NCI-H1105 (cell line): ENCODE results near the gene IPPK.

Source experiments
- DNase-seq: peaks from one replicate; lab custom pipeline; 2025; lab: John Stamatoyannopoulos, UW

IPPK gene

GRCh38 chr9:92686954-92687353, 17.0 kb upstream of the IPPK start:
- DNase-seq = no peak

- DNase-seq = no peak
Observed at GRCh38 chr9:92685022-92685421, 15.1 kb upstream of the IPPK start.

DNA sequence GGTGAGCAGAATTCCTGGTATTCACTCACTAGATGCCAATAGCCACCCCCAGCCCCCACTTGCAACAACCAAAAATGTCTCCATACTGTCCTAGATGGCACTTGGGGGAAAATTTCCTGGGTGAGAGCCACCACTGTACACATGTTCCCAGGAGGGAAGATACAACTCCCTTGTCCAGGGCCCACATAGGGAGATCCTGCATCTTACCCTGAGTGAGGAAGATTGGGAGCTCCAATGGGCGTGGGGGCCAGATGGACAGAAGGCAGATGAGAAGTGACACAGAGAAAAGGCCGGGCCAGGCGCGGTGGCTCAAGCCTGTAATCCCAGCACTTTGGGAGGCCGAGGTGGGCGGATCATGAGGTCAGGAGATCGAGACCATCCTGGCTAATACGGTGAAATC, 12.3 kb upstream of the IPPK start:
- no peak for DNase-seq

GRCh38 chr9:92680166-92681119, 10.5 kb upstream of the IPPK start:
- DNase-seq = no peak

DNA sequence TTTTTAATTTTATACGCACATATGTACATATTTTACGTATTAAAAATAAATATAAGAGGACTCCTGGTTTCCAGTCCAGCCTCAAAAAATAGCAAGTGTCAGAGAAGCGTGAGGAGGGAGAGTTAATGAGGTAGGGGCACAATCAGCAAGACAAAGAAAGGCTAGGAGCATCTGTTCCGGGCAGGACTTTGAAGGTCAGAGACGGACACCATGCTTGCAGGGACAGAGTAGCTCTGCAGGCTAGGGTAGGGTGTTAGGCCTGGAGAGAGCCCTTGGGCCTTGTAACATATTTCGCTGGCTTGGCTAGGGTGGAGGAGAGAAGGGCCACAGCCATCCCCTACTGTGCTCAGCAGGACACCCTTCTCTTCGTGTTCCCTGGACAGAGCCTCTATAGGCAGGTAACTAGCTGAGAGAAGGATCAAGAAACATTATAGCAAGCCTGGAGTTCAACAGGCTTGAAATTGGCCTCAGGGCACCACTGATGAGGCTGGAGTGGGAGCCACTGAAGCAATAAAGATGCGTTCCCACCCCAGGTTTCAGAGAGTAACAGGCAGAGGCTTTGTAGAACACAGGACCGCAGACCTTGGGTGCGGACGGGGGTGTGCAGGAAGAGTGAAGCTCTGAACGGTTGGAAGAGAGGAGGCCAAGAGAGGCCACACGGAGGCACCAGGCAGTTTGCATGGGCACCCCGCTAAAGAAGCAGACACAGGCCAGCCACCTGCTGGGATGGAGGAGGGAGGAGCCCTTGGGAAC, 9.7 kb upstream of the IPPK start:
- DNase-seq = no peak

- DNase-seq = no peak
Observed at GRCh38 chr9:92671323-92671722, 1.4 kb upstream of the IPPK start.

- no peak for DNase-seq
Observed at GRCh38 chr9:92669527-92669889, 423 bp downstream of the IPPK start.

DNA sequence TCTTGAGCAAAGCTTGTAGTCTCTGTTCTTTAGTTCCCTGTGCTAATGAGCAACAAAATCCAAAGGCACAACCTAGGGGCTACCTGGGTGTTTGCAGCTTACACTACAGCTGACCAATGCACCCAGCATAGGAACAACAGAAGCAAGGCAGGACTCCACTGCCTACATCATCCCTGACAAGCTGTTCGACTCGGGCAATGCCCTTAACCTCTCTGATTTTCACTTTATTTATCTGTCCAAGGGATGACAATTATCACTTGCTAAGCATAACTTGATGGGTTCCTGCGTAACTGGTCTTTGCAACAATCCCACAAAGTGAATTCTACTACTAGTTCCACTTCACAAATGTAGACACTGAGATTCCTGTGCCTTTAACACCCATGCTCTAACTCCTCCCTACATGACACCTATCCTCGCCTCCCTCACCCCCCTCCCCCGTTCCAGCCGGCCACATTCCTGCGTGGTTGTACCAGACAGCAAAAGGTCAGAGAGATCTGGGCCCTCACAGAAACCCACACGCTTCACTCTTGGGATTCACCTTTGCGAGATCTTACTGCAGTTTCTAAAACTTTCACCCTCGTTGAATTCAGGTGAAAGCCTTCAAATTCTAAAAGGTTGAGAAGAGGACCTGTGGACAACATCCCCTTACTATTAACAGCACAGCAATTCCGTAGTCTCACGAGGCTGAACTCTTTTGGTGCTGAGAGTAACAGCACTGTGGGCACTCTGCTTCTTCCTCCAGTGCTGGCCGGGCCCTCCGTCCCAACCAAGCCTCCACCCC, 995 bp downstream of the IPPK start:
- DNase-seq = no peak

DNA sequence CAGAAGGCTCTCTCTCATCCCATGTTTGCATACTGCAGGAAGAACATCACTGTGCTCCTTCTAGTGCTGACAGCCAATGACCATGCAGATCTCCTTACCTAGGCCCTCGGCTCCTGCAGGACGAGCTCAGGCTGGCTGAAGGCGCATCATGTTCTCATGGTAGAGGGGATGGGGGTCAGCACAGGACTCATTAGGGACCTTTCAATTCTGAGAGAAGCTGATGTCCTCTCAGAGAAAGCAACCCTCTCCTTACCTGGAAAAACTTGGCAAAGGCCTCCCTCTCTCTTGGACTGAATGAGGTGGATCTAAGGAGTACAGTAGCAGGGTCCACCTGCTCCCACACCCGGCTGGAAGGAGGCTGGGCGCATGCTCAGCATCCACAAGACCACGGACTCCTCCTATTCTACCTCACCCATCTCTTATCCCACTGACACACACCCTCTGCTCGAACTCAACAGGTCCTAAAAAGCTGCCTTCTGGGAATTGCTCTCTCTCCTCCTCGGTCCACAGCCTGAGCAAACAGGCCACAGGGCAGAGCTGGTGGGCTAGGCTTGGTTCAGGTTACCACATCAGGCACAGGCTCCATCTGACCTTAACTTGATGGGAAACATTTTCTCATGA, 2.9 kb downstream of the IPPK start:
- no peak for DNase-seq

GRCh38 chr9:92666236-92666635, 3.7 kb downstream of the IPPK start:
- no peak for DNase-seq

DNA sequence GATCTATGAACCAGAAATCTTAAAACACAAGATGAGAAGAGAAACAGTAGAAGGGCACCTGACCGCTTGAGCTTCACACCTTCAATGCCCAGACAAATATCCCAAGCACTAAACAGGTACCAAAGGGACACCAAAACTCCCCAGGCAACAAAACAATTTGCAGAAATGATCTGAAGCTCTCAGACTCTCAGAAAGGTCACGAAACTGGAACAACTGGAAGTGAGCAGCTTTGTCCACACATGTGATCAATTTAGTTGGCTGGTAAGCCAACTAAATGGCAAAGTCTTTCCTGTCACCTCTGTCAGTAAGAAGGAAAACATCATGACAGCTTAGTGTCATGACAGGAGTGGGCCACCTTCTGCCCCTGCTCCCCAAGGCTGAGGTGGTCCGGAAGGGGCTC, 4.1 kb downstream of the IPPK start:
- DNase-seq = no peak

GRCh38 chr9:92664394-92665152, 5.4 kb downstream of the IPPK start:
- DNase-seq = no peak

DNA sequence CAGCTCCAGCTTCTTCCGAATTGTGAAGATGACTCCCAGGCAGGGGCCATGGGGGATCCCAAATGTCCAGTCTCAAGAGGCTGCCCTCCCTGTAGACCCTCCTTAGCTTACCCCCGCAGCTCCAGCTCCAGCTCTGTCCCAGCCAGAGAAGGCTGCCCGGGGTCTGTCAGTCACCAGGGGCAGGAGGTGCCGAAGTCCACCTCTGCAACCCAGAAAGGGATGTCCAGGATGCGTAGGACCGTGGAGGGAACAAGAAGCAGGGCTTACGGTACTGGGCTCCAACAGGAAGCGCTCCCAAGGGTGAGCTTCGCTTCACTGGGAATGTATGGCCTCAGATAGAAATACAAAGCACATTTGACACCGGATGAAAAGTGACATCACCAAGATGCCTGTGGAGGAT, 6.0 kb downstream of the IPPK start:
- no peak for DNase-seq

GRCh38 chr9:92663126-92663525, 6.8 kb downstream of the IPPK start:
- no peak for DNase-seq

- DNase-seq = no peak
Observed at GRCh38 chr9:92661743-92662142, 8.2 kb downstream of the IPPK start.

GRCh38 chr9:92661127-92661526, 8.8 kb downstream of the IPPK start:
- DNase-seq = no peak

DNA sequence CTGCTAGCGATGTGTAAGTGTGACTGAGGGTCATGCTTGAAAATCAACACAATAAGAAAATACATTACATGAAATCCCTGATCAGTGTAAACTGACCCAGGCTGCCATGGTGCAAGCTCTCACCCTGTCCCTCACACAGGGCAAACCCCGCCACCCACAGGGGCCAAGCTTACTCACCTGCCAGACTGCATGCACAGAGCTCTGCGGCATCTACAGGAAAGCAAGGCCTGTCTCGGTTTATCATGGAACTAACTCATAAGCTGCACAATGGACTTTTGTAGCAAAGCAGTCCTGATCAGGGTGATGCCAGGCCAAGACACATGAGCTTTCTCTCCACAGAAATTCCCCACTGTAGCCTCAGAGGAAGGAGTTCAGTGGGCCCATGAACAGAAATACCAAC, 9.7 kb downstream of the IPPK start:
- no peak for DNase-seq

GRCh38 chr9:92659601-92660000, 10.3 kb downstream of the IPPK start:
- DNase-seq = no peak

DNA sequence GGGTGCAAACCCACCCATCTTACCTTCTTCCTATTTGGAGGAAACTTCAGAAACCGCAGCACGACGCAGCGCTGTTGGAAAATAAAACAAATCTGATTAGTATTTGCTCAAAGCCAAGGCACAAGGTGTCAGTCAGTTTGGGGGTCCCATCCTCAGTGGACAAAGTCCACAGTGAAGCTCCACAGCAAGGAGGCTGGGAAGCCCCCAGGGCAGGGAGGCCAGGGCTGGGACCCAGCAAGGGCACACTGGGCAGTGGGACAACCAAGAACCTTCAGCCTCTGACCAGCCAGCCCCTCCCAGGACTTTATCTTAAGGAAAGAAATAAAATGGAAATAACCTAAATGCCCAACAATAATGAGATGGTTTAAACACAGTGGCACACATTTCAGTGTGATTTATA, 11.3 kb downstream of the IPPK start:
- no peak for DNase-seq

DNA sequence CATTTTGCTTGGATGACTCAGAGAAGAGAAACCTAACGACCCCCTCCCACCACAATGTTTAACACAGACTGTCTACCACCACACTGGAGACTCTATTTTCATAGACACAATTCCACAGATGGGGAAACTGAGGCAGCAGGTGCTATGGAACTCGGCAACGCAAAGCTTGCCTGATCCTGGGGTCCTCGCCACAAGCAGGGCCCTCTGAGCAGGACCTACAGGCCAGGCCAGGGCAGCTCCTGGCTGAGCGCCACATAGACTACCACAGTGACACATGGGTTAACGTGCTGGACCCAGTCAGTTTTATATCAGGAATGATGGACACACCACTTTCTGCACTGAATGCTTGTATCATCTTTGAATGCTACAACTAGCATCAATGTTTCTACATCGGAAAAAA, 11.8 kb downstream of the IPPK start:
- no peak for DNase-seq
